H7 (cell line): Measurements from ENCODE around the gene PCBP4. TPM values are rescaled to one million over a fixed set of nuclear protein-coding genes. Genes with fewer than 3 reads are reported as not detected.
"Not testable (repeated sequence)": the region's sequence is repeated elsewhere in the genome, so short reads cannot be mapped to it uniquely, and the experiment has no call there.

ENCODE experiments used
- DNase-seq: peaks from one replicate; pipeline ENCODE4 v3.0.0; 2012
- H3K27me3 ChIP-seq: 2 replicates; pipeline ENCODE4 v1.6.0; 2011; ENCODE audit warnings: mild to moderate bottlenecking, low read length; ENCODE audit not compliant: control insufficient read depth, insufficient read depth
- H3K36me3 ChIP-seq: replicated peaks from 2 replicates; pipeline ENCODE4 v1.5.1; 2011; ENCODE audit warnings: low read length; ENCODE audit not compliant: control insufficient read depth, insufficient read depth
- H3K4me3 ChIP-seq: 2 replicates; pipeline ENCODE4 v1.5.1; 2011; ENCODE audit warnings: low read depth, mild to moderate bottlenecking, control low read depth, low read length, moderate library complexity; ENCODE audit not compliant: insufficient read depth
- total RNA-seq: library from RNA; depleted of rRNA; stranded (reverse); fragments of >200 nt; shearing (Covaris generic); gene quantifications from 2 replicates; pipeline ENCODE4 v1.2.3, GENCODE V29; 2014

The PCBP4 gene
- total RNA-seq, 1 experiment from 2014 or later: 48.1 TPM

GRCh38 chr3:51935886-51936755 is 31.1 kb downstream of the PCBP4 start:
- Histone ChIP-seq H3K36me3 (peaks cover 44% of the 10 kb centered on the region), H3K4me3 (no peak overlapping the region), H3K27me3 (no peaks in the 10 kb centered on the region)
- DNase-seq: peak; percentile 27

DNA sequence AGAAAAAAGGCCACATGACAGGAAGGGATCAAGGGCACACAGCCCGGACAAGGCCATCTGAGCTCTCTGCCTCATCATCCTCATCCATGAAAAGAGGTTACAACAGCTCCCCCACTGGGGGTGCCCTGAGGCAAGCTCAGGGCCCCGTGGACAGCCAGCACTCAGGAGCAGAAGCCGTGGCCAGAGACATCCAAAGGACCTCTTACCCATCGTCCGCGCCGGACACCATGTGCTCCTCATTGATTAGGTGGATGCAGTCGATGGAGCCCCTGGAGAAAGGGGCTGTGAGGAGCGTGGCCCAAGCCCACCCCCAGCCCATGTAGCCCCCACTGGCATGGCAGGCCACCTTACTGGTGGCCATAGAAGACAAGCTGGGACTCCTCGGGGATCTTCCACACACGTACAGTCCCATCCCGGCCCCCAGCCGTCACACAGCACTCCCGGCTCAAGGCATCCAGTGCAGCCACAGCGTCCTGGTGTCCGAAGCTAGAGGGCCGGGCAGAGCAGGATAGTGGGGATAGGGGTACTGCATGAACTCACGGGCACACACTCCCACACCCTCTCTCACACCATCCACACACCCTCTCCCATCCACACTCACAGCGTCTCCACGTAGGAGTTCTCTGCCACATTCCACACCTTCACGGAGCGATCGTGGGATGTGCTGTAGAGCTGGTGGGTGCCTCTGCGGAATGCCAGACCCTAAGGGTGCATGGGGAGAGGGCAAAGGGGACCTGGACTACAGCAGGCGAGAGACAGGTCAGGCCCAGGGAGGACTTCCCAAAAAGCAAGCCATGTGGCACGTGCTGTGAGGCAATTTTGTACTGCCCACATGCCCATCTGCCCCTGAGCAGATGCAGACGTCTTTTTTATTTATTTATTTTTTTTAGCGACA is 32.0 kb downstream of the PCBP4 start:
- Histone ChIP-seq H3K36me3 (peaks cover 44% of the 10 kb centered on the region), H3K27me3 (no peaks in the 10 kb centered on the region), H3K4me3 (no peak overlapping the region)
- DNase-seq: peak; percentile 27

- DNase-seq: peak; percentile 18
- H3K4me3 ChIP-seq: no peak overlapping the region
- H3K27me3 ChIP-seq: no peaks in the 10 kb centered on the region
- H3K36me3 ChIP-seq: peaks cover 44% of the 10 kb centered on the region
These were observed 33.0 kb downstream of the PCBP4 start for GRCh38 chr3:51934139-51934850.

DNA sequence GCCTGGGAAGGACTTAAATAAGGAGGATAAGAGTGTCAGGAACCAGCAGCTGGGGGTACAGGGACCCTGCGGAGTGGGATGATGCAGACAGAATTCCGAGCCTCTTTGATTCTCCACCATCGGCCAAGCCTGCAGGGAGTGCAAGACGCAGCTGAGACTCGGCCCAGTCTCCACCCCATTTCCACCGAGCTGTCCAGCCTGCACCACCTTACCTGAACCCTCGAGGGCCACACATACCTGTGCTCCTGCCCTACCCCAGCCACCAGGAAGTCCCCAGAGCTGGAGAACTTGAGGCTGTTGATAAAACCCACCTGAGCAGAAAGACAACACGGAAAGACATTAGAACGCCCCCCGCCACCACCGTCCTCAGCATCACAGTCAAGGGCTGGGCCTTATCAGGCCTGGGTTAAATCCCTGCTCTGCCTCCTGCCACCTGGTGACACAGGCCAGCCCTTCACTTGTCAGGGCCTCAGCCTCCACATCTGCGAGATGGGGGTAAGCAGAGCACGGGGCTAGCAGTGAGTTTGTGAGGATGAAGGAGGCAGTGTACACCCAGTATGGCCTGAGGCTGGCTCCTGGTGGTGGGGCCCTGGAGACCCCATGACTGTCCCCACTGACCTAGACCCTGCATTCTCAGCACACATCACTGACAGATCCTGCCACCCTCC is 33.6 kb downstream of the PCBP4 start:
- Histone ChIP-seq H3K4me3 (no peak overlapping the region), H3K36me3 (peaks cover 39% of the 10 kb centered on the region), H3K27me3 (no peaks in the 10 kb centered on the region)
- peak; percentile 15 for DNase-seq

DNA sequence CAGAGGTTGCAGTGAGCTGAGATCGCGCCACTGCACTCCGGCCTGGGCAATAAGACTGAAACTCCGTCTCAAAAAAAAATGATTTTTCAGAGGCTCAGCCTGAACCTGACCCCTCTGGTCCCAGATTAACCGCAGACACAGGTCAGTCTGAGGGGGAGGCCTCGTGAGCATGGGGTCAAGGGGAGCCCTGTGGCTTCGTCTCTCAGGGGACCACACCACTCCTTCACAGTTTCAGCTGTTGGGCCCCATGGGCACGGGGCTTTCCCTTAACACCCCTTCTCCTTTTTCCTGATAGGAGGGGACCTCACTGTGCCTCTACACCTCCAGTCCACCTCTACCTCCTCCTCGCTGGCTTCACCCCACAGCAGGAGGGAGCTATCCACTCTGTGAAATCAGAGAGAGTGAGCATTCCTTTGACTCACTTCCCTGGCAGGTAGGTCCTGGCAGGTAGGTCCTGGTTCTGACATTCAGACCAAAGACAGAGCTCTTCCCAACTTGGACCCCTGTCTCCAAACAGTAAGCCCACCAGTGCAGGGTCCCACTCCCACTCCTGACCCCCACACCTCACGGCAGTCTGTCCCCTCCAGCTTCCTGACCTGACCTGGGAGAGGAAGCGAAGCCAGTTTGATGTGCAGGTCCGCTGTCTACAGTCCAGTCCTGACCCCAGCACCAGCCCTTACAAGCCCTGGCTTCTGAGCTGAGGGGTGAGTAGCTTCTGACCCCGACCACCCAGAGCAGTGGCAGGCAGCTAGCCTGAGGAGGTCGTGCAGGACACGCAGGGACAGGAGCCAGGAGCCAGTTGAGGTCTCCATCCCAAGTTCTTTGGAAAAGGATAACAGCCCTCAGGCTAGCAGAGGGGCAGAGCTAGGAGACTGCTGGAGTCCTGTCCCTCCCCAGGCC is 34.5 kb downstream of the PCBP4 start:
- peaks cover 34% of the 10 kb centered on the region for H3K36me3 ChIP-seq
- H3K4me3 ChIP-seq: no peak overlapping the region
- no peaks in the 10 kb centered on the region for H3K27me3 ChIP-seq
- DNase-seq: no peak

GRCh38 chr3:51931756-51932155 is 35.5 kb downstream of the PCBP4 start:
- peaks cover 27% of the 10 kb centered on the region for H3K36me3 ChIP-seq
- no peak for DNase-seq
- H3K4me3 ChIP-seq: no peak overlapping the region
- no peaks in the 10 kb centered on the region for H3K27me3 ChIP-seq

GRCh38 chr3:51930439-51930838 is 36.8 kb downstream of the PCBP4 start:
- H3K27me3 ChIP-seq: no peaks in the 10 kb centered on the region
- no peak overlapping the region for H3K4me3 ChIP-seq
- peaks cover 20% of the 10 kb centered on the region for H3K36me3 ChIP-seq
- DNase-seq: no peak

DNA sequence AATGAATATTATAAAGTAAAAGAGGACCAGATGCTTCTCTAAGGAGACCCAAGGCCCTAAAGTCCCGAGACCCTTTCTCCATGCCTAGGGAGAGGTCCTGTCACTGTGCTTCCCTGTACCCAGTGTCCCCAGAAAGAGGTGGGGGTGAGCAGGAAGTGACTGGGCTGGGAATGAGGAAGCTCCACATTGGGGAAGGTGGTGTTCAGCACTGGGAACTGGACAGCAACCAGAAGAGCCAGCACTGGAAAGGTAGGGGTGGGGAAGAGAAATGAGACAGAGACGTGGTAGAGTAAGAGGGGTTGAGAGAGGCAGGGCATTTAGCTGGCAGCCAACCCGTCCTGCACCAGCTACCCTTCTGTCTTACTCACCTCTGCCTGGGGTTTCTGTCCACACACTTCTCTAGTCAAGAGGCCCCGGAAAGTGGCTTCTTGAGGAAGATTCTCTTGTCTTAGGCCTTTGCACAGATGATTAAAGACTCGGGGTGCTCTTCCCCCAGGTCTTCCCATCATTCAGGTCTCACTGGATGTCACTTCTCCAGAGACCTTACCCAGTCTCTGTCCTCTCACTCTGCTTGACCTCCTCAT is 37.7 kb downstream of the PCBP4 start:
- Histone ChIP-seq H3K4me3 (no peak overlapping the region), H3K27me3 (no peaks in the 10 kb centered on the region), H3K36me3 (peaks cover 14% of the 10 kb centered on the region)
- peak; percentile 85 for DNase-seq

GRCh38 chr3:51928981-51929380 is 38.3 kb downstream of the PCBP4 start:
- not testable (repeated sequence) for H3K4me3 ChIP-seq, DNase-seq, H3K27me3 ChIP-seq
- H3K36me3 ChIP-seq: peaks cover 11% of the 10 kb centered on the region

DNA sequence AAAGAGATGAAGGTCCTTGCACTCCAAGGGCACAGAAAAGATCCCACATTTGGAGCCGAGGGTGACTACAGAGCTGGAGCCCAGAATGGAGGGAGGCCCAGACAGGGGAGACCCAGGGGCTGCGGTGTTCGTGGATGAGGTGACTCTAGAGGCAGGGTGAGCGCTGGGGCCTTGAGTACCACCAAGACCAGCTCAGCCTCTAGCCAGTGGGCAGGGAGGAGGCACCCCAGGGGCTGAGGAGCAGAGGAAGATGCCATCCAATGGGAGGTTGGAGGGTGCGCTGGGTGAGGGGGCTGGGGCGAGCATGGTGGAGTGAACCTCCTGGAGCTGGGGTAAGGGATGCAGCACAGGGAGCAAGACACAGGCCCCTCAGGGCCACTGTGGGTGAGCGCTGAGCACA is 38.8 kb downstream of the PCBP4 start:
- H3K27me3 ChIP-seq: no peaks in the 10 kb centered on the region
- no peak overlapping the region for H3K4me3 ChIP-seq
- peak; percentile 16 for DNase-seq
- peaks cover 6% of the 10 kb centered on the region for H3K36me3 ChIP-seq

GRCh38 chr3:51927061-51927977 is 39.9 kb downstream of the PCBP4 start:
- Histone ChIP-seq H3K4me3 (no peak overlapping the region), H3K27me3 (no peaks in the 10 kb centered on the region), H3K36me3 (no peaks in the 10 kb centered on the region; the same call in 1 of the 2 replicates)
- DNase-seq: no peak

GRCh38 chr3:51921081-51921578 is 46.1 kb downstream of the PCBP4 start:
- H3K36me3 ChIP-seq: no peaks in the 10 kb centered on the region
- no peaks in the 10 kb centered on the region for H3K27me3 ChIP-seq
- H3K4me3 ChIP-seq: no peak overlapping the region
- DNase-seq: no peak
